HCT116 (cell line): Measurements from ENCODE around the gene PATZ1.

ENCODE experiments used
- ATF3 ChIP-seq: IDR thresholded peaks from 2 replicates; pipeline ENCODE4 v1.6.1; 2012
- CTCF ChIP-seq, 3 experiments: fragments of 200-600 bp in 1 of 3; sonication (generic) in 1 of 3; IDR thresholded peaks in 2 of 3; conservative IDR thresholded peaks in 1 of 3; 2 replicates each; pipeline ENCODE4 v1.5.1; 2012 to 2017; ENCODE audit warnings: low read depth in 2 of 3, low read length in 2 of 3, antibody characterized with exemption in 1 of 3, borderline replicate concordance in 1 of 3, control low read depth in 1 of 3, mild to moderate bottlenecking in 1 of 3, mixed read lengths in 1 of 3, mixed run types in 1 of 3, moderate library complexity in 1 of 3; ENCODE audit not compliant: insufficient read depth in 1 of 3

- TF ChIP-seq ATF3: no peak
- no peak for TF ChIP-seq CTCF (IDR thresholded peaks at IDR 0.05 in 2 of 3, conservative IDR thresholded peaks at IDR 0.05 in 1 of 3; ENCODE audit: borderline replicate concordance in 1 of 3, insufficient read depth in 1 of 3, low read depth in 2 of 3, low read length in 2 of 3)
These were observed 50.1 kb downstream of the PATZ1 start for GRCh38 chr22:31295831-31296657.
